ENCODE results near the gene TMTC2.

- TF ChIP-seq EZH2 (IDR thresholded peaks at IDR 0.05) (no peak), POLR2AphosphoS5 (IDR thresholded peaks at IDR 0.05; ENCODE audit: borderline replicate concordance, low read depth, low read length) (no peak), FOXP2 (optimal IDR thresholded peaks at IDR 0.05; ENCODE audit: control extremely low read depth, extremely low read length, insufficient read depth) (no peak)
Observed at GRCh38 chr12:82694276-82694675, 7.6 kb downstream of the TMTC2 start.

Measured in SK-N-MC (cell line).